ENCODE measurements around the gene ALX4. TPM values are rescaled to one million over a fixed set of nuclear protein-coding genes. Genes with fewer than 3 reads are reported as not detected.
A peak's percentile ranks its signal among the peaks of the same experiment; 100 is the strongest.

Gene ALX4
- polyA plus RNA-seq, 2 of the 4 experiments (the other 2 are of a cell fraction): 1.00 to 5.6 TPM

GRCh38 chr11:44285756-44286155 is 24.2 kb downstream of the ALX4 start:
- Histone ChIP-seq H3K9me3 (no peaks in the 10 kb centered on the region), H3K4me2 (no peak overlapping the region), H3K4me3 (no peak overlapping the region), H3K27ac (peak overlapping the region in 1 of 2 experiments; percentile 78; a peak in 3 of 6 replicates), H3K4me1 (peaks cover 46% of the 10 kb centered on the region)
- 45% methylated on average over 2 of the region's 2 CpGs for WGBS (ENCODE audit: missing lambda C conversion rate)
- ATAC-seq (peak in 1 of 2 experiments; percentile 41; a peak in 3 of 6 replicates), FAIRE-seq (no peak), DNase-seq (ENCODE audit: low read depth in 1 of 2, low spot score in 1 of 2) (no peak)
- POLR2A ChIA-PET: interaction anchor here (0.7 kb wide), 1 partner anchor 31 kb away, joined by 3 read pairs; no protein-coding TSS in a partner anchor
- TF ChIP-seq USF2 (IDR thresholded peaks at IDR 0.05) (no peak), CBX8 (IDR thresholded peaks at IDR 0.05) (no peak)
- CTCF ChIA-PET: interaction anchor here (0.6 to 9.1 kb wide), 60 partner anchors 8 to 641 kb away, joined by 3 to 152 read pairs (median 5); partner anchors contain the start of genes ALX4, C11orf96 and CD82

GRCh38 chr11:44282620-44283019 is 27.3 kb downstream of the ALX4 start:
- POLR2A ChIA-PET: no interaction called here
- Histone ChIP-seq H3K9me3 (no peaks in the 10 kb centered on the region), H3K27ac (no peak overlapping the region), H3K4me1 (peaks cover 16% of the 10 kb centered on the region), H3K4me3 (no peak overlapping the region), H3K4me2 (no peak overlapping the region)
- CTCF ChIA-PET: interaction anchor here (9.1 kb wide), 1 partner anchor 256 kb away, joined by 152 read pairs; no protein-coding TSS in a partner anchor
- DNase-seq (ENCODE audit: low read depth in 1 of 2, low spot score in 1 of 2): no peak
- FAIRE-seq: no peak
- TF ChIP-seq MAX (IDR thresholded peaks at IDR 0.05): no peak
- no peak for TF ChIP-seq HES2 (IDR thresholded peaks at IDR 0.05)
- no peak for TF ChIP-seq HOXB13 (CRISPR knock-in tag; IDR thresholded peaks at IDR 0.05; ENCODE audit: low read depth)
- TF ChIP-seq E2F6 (IDR thresholded peaks at IDR 0.05; ENCODE audit: borderline replicate concordance, low read depth): no peak
- no peak for TF ChIP-seq RCOR1 (IDR thresholded peaks at IDR 0.05; ENCODE audit: low read depth, low read length)
- ATAC-seq: no peak
- WGBS (ENCODE audit: missing lambda C conversion rate): 70% methylated on average over 5 of the region's 5 CpGs

GRCh38 chr11:44281151-44281550 is 28.8 kb downstream of the ALX4 start:
- Histone ChIP-seq H3K9me3 (no peaks in the 10 kb centered on the region), H3K4me1 (peaks cover 3% of the 10 kb centered on the region; the same call in 1 of the 3 replicates), H3K4me2 (no peak overlapping the region), H3K4me3 (no peak overlapping the region), H3K27ac (no peak overlapping the region)
- ATAC-seq (no peak), FAIRE-seq (no peak), DNase-seq (ENCODE audit: low read depth in 1 of 2, low spot score in 1 of 2) (no peak)
- ChIA-PET CTCF (interaction anchor here (0.8 to 2.1 kb wide), 2 partner anchors 8 to 308 kb away, joined by 3 to 5 read pairs; no protein-coding TSS in a partner anchor), POLR2A (no interaction called here)
- no peak for TF ChIP-seq SREBF2 (IDR thresholded peaks at IDR 0.05)
- TF ChIP-seq FOXS1 (CRISPR knock-in tag; IDR thresholded peaks at IDR 0.05): no peak
- no peak for TF ChIP-seq RCOR1 (IDR thresholded peaks at IDR 0.05; ENCODE audit: low read depth, low read length)
- no peak for TF ChIP-seq TP53 (CRISPR knock-in tag; IDR thresholded peaks at IDR 0.05)
- no peak for TF ChIP-seq MAX (IDR thresholded peaks at IDR 0.05)
- no peak for TF ChIP-seq HES2 (IDR thresholded peaks at IDR 0.05)
- TF ChIP-seq FOSL2 (IDR thresholded peaks at IDR 0.05): no peak
- TF ChIP-seq FOSL2 (CRISPR knock-in tag; IDR thresholded peaks at IDR 0.05): no peak
- no peak for TF ChIP-seq JUNB (IDR thresholded peaks at IDR 0.05)
- TF ChIP-seq NR3C1 (IDR thresholded peaks at IDR 0.05): no peak
- TF ChIP-seq CHD4 (IDR thresholded peaks at IDR 0.05; ENCODE audit: borderline replicate concordance): no peak
- TF ChIP-seq KDM5A (IDR thresholded peaks at IDR 0.05): no peak
- no peak for TF ChIP-seq TFCP2L1 (CRISPR knock-in tag; IDR thresholded peaks at IDR 0.05)
- no peak for TF ChIP-seq REST (IDR thresholded peaks at IDR 0.05)
- no peak for TF ChIP-seq BCL3 (IDR thresholded peaks at IDR 0.05)
- TF ChIP-seq EP300 (IDR thresholded peaks at IDR 0.05): no peak
- TF ChIP-seq RFX5 (IDR thresholded peaks at IDR 0.05): no peak
- no peak for TF ChIP-seq RARB (CRISPR knock-in tag; IDR thresholded peaks at IDR 0.05)
- TF ChIP-seq USF2 (IDR thresholded peaks at IDR 0.05): no peak
- TF ChIP-seq CBX2 (IDR thresholded peaks at IDR 0.05; ENCODE audit: borderline replicate concordance, low read depth): no peak
- TF ChIP-seq NPAS2 (CRISPR knock-in tag; IDR thresholded peaks at IDR 0.05; ENCODE audit: borderline replicate concordance): no peak
- WGBS (ENCODE audit: missing lambda C conversion rate): 73% methylated on average over 9 of the region's 9 CpGs

Measured in A549 (cell line).